ENCODE results near the gene TFF3.

DNA sequence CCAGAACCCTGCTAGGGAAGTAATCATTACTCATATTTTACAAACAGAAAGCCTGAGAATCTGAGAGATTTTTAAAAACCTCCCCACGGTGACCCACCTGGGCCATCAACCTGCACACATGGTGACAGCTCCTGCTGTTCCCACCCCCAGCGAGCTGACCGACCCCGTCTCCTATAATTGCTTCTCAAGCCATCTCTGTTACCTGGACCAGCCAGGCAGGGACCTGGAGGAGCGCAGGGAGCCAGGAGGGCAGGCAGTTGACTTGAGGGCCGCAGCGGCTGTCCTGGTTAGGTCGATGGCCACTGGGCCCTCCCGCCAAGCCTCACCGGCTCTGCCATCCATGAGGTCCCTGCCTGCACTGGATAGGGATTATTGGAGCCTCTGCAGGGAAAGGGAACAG, 27.9 kb upstream of the TFF3 start:
- TF ChIP-seq, protein P1, sequence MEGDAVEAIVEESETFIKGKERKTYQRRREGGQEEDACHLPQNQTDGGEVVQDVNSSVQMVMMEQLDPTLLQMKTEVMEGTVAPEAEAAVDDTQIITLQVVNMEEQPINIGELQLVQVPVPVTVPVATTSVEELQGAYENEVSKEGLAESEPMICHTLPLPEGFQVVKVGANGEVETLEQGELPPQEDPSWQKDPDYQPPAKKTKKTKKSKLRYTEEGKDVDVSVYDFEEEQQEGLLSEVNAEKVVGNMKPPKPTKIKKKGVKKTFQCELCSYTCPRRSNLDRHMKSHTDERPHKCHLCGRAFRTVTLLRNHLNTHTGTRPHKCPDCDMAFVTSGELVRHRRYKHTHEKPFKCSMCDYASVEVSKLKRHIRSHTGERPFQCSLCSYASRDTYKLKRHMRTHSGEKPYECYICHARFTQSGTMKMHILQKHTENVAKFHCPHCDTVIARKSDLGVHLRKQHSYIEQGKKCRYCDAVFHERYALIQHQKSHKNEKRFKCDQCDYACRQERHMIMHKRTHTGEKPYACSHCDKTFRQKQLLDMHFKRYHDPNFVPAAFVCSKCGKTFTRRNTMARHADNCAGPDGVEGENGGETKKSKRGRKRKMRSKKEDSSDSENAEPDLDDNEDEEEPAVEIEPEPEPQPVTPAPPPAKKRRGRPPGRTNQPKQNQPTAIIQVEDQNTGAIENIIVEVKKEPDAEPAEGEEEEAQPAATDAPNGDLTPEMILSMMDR (conservative IDR thresholded peaks at IDR 0.05): no peak
- no peak for TF ChIP-seq ZFX (IDR thresholded peaks at IDR 0.05)

All from C4-2B (cell line).